Breast epithelium (tissue), 4 donors: ENCODE measurements around the gene SLA2. TPM values are rescaled to one million over a fixed set of nuclear protein-coding genes. Genes with fewer than 3 reads are reported as not detected.
"Not testable (repeated sequence)": the region's sequence is repeated elsewhere in the genome, so short reads cannot be mapped to it uniquely, and the experiment has no call there.

Source experiments
- DNase-seq, 2 donors: peaks; one replicate each; pipeline ENCODE4 v3.0.0-alpha.2; 2019; ENCODE audit warnings: low spot score in 2 of 2
- H3K27ac ChIP-seq, 2 donors: fragments of 200-600 bp; sonication (generic) in 1 of 2; one replicate each; pipeline ENCODE4 v1.5.1; 2016 to 2019; ENCODE audit warnings: mild to moderate bottlenecking in 1 of 2
- H3K27me3 ChIP-seq, 2 donors: fragments of 200-600 bp; sonication (generic) in 1 of 2; one replicate each; pipeline versions ENCODE4 v1.5.1 to v1.6.0; 2017 to 2019; ENCODE audit warnings: control low read depth in 1 of 2, mild to moderate bottlenecking in 1 of 2
- H3K36me3 ChIP-seq: fragments of 200-600 bp; one replicate; pipeline ENCODE4 v1.5.1; 2019
- H3K4me1 ChIP-seq, 2 donors: fragments of 200-600 bp; sonication (generic); one replicate each; pipeline ENCODE4 v1.5.1; 2016 to 2019; ENCODE audit warnings: control low read depth in 1 of 2
- H3K4me3 ChIP-seq, 3 donors: fragments of 200-600 bp; sonication (generic); 1 replicate in 2 of 3; 2 replicates in 1 of 3; pipeline ENCODE4 v1.5.1; 2016 to 2019; ENCODE audit warnings: mild to moderate bottlenecking in 3 of 3, moderate library complexity in 2 of 3
- H3K9me3 ChIP-seq, 2 donors: fragments of 200-600 bp; sonication (generic) in 1 of 2; one replicate each; pipeline ENCODE4 v1.5.1; 2016 to 2019; ENCODE audit warnings: control low read depth in 1 of 2
- POLR2A ChIP-seq: fragments of 450-650 bp; IDR thresholded peaks from one replicate; pipeline ENCODE4 v1.6.1; 2016; ENCODE audit warnings: antibody characterized with exemption, mild to moderate bottlenecking, moderate library complexity
- POLR2AphosphoS5 ChIP-seq, 3 donors: sonication (generic); formaldehyde crosslinking; IDR thresholded peaks; one replicate each; pipeline ENCODE4 v1.6.1; 2017; ENCODE audit warnings: antibody characterized with exemption in 3 of 3
- intact Hi-C: fragments of 100-400 bp; cut with DNase I; formaldehyde crosslinking; loops from one replicate; pipeline ENCODE4 v1.15.1; 2023; ENCODE audit warnings: low total_unique reads
- total RNA-seq, 3 donors: library from RNA; depleted of rRNA; stranded (reverse); fragments of >200 nt; gene quantifications; one replicate each; pipeline ENCODE4 v1.1.0, GENCODE V29; 2016
- TF ChIP-seq, protein P1 (sequence below), 3 donors: fragments of 450-650 bp; IDR thresholded peaks; one replicate each; pipeline ENCODE4 v1.5.1; 2016 to 2017; ENCODE audit warnings: antibody characterized with exemption in 3 of 3, mild to moderate bottlenecking in 3 of 3, moderate library complexity in 3 of 3

SLA2 gene
- total RNA-seq, 3 donors from 2014 or later, result 0.64 to 1.6 (median 0.66) TPM

DNA sequence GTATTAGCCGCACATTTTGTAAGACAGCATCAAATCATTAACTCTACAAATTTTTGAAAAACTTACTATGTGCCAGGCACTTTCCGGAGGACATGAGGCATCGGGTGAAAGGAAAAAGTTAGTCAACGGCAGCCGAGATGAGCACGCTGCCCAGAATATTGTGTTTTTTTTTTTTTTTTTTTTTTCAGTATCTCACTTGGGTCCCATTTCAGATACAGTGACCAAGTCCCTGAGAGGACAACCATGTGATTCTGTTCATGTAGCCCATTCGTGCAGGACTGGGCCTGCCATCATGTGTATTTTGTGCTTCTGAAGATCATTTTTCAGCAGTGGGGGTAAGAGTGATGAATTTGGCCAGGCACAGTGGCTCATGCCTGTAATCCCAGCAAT, 1.3 kb downstream of the SLA2 start:
- Histone ChIP-seq H3K27ac (no peak overlapping the region), H3K27me3 (no peaks in the 10 kb centered on the region), H3K4me3 (no peak overlapping the region)

DNA sequence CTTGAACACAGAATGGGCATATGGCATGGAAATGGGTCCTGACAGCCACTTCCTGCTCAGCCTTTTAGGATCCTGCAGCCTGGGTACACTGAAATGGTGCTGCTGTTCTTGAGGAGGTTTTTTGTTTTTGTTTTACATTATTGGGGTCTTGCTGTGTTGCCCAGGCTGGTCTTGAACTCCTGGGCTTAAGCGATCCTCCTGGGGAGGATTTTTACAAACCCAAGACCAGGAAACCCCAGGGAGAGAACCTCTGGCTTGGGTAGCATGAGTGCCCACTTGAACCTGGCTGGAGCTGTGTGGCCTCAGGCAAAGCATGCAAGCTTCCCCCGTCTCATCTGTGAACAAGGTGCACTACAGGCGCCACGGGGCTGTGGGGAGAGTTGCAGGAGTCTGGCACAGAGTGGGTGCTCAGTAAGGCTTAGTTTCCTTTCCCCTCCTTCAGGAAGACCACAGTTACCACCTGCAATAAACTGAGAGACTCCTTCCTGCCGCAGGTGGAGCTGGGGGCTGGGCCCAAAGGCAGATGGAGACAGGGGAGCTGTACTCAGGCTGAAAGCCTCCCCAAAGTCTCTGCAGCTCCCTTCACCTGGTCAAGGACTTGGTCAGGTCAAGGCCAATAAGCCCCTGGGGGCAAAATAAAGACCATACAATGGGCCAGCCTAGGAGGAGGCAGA, 1.8 kb downstream of the SLA2 start:
- Histone ChIP-seq H3K9me3 (no peaks in the 10 kb centered on the region), H3K27me3 (no peaks in the 10 kb centered on the region), H3K36me3 (no peaks in the 10 kb centered on the region), H3K4me3 (no peak overlapping the region), H3K4me1 (no peaks in the 10 kb centered on the region), H3K27ac (no peak overlapping the region)
- DNase-seq, result no peak
- intact Hi-C loops, result no loop called here
- TF ChIP-seq POLR2AphosphoS5 (IDR thresholded peaks at IDR 0.05), result no peak
- TF ChIP-seq, protein P1, sequence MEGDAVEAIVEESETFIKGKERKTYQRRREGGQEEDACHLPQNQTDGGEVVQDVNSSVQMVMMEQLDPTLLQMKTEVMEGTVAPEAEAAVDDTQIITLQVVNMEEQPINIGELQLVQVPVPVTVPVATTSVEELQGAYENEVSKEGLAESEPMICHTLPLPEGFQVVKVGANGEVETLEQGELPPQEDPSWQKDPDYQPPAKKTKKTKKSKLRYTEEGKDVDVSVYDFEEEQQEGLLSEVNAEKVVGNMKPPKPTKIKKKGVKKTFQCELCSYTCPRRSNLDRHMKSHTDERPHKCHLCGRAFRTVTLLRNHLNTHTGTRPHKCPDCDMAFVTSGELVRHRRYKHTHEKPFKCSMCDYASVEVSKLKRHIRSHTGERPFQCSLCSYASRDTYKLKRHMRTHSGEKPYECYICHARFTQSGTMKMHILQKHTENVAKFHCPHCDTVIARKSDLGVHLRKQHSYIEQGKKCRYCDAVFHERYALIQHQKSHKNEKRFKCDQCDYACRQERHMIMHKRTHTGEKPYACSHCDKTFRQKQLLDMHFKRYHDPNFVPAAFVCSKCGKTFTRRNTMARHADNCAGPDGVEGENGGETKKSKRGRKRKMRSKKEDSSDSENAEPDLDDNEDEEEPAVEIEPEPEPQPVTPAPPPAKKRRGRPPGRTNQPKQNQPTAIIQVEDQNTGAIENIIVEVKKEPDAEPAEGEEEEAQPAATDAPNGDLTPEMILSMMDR (IDR thresholded peaks at IDR 0.05), result no peak
- TF ChIP-seq POLR2A, result no peak

More for the DNA sequence above, 1.3 kb downstream of the SLA2 start:
- DNase-seq, result no peak
- TF ChIP-seq POLR2A (no peak), POLR2AphosphoS5 (IDR thresholded peaks at IDR 0.05) (no peak)
- TF ChIP-seq, protein P1 (IDR thresholded peaks at IDR 0.05), result no peak
- Histone ChIP-seq H3K4me1 (no peaks in the 10 kb centered on the region), H3K36me3 (no peaks in the 10 kb centered on the region), H3K9me3 (no peaks in the 10 kb centered on the region)
- intact Hi-C loops, result no loop called here

DNA sequence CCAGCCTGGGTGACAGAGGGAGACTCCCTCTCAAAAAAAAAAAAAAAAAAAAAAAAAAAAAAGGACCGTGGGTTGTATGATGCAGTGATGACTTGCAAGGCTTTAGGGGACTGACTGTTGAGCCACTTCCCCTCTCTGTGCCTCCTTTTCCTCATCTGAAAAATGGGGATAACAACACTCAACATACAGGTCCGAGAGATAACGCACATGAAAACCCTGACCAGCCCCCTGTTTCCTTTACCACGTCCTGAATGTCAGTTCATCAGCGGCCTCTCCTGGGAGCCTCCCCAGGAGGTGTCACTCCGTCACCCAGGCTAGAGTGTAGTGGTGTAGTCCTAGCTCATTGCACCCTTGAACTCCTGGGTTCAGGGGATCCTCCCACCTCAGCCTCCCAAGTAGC, 3.9 kb downstream of the SLA2 start:
- Histone ChIP-seq H3K4me1 (no peaks in the 10 kb centered on the region), H3K4me3 (no peak overlapping the region), H3K27ac (no peak overlapping the region), H3K27me3 (no peaks in the 10 kb centered on the region), H3K36me3 (no peaks in the 10 kb centered on the region), H3K9me3 (no peaks in the 10 kb centered on the region)
- TF ChIP-seq, protein P1 (IDR thresholded peaks at IDR 0.05), result no peak
- TF ChIP-seq POLR2AphosphoS5 (IDR thresholded peaks at IDR 0.05) (no peak), POLR2A (no peak)
- intact Hi-C loops, result no loop called here
- no peak for DNase-seq

DNA sequence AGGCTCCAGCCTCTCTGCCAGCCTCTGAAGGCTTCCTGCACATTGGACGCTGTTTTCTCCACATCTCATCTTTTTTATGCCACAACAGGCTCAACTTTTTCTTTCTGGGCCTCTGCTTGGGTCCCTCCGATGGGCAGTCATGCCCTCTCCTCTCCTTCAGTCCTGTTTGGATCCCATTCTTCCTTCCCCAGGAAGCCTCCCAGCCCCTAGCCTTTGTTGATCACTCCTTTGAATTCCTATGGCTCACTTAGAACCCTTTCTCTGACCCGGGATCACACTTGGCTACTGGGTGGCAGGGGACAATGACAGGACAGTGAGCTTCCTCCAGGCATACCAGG, 4.5 kb downstream of the SLA2 start:
- DNase-seq, result no peak
- H3K27me3 ChIP-seq, result no peaks in the 10 kb centered on the region
- TF ChIP-seq POLR2A, result no peak
- TF ChIP-seq, protein P1 (IDR thresholded peaks at IDR 0.05), result no peak
- TF ChIP-seq POLR2AphosphoS5 (IDR thresholded peaks at IDR 0.05), result no peak
- no peaks in the 10 kb centered on the region for H3K36me3 ChIP-seq
- H3K27ac ChIP-seq, result no peak overlapping the region
- no peaks in the 10 kb centered on the region for H3K4me1 ChIP-seq
- no peak overlapping the region for H3K4me3 ChIP-seq
- intact Hi-C loops, result no loop called here
- no peaks in the 10 kb centered on the region for H3K9me3 ChIP-seq

DNA sequence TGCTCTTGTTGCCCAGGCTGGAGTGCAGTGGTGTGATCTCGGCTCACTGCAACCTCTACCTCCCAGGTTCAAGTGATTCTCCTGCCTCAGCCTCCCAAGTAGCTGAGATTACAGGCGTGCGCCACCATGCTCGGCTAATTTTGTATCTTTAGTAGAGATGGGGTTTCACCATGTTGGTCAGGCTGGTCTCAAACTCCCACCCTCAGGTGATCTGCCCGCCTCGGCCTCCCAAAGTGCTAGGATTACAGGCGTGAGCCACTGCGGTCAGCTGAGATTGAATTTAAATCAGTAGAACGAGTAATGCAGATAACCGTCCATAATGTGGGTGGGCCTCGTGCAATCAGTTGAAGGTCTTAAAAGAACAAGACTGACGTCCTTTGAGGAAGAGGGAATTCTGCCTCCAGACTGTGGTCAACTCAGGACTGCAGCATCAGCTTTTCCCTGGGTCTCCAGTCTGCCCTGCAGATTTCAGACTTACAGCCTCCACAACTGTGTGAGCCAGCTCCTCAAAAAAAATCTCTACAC, 7.1 kb downstream of the SLA2 start:
- H3K27me3 ChIP-seq, H3K9me3 ChIP-seq, H3K4me1 ChIP-seq, H3K4me3 ChIP-seq, H3K27ac ChIP-seq, H3K36me3 ChIP-seq, DNase-seq, intact Hi-C loops: not testable (repeated sequence)
